ENCODE measurements around the gene ST6GALNAC4.

The ST6GALNAC4 gene

GRCh38 chr9:127945942-127946341 is 29.1 kb upstream of the ST6GALNAC4 start:
- DNase-seq: no peak

- no peak for DNase-seq
Observed at GRCh38 chr9:127945338-127945737, 28.5 kb upstream of the ST6GALNAC4 start.

DNA sequence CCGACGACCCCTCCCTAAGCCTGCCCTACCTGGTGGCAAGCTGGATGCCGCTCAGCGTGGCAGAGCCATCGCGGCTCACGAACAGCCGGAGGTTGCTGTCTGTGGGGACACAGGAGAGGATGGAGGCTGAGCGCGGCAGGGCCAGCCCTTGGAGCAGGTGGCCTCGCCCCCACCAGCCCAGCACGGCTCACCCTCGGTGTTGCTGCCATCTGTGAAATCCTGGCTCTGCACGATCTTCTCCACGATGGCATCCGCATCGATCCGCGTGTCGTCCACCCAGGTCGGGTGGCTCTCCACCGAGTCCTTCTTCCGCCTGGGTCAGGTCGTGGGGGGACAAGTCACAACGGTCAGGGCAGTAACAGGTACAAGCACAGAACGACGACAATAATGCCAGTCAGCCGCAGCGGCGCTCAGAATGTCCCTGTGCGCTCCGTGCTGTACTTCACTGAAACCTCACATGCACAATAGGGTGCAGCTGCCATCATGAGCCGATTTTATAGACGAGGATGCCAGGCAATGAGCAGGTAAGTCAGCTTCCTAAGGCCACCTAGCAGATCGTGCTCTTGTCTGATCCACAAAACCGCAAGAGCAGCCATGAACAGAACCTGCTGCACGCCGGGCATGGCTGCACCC is 27.9 kb upstream of the ST6GALNAC4 start:
- DNase-seq: no peak

DNA sequence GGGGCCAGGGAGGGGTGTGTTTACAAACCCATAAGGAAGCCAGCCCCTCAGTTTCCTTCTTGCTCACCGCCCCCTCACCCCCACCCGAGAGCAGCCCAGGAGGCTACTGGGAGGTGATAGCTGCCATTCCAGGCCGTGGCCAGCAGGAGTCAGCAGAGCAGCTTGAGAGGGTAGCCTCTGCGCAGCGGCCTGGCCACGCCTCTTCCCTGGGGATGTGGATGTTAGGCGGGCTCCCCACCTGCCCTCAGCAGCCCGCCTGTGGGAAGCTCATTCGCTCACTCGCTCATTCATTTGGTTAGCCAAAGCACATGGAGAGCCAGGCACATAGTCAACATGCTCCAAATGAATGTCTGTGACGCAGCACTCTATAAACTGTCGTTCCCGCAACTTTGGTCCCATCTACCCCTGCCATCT is 26.9 kb upstream of the ST6GALNAC4 start:
- peak; percentile 77 to 83 for DNase-seq

DNA sequence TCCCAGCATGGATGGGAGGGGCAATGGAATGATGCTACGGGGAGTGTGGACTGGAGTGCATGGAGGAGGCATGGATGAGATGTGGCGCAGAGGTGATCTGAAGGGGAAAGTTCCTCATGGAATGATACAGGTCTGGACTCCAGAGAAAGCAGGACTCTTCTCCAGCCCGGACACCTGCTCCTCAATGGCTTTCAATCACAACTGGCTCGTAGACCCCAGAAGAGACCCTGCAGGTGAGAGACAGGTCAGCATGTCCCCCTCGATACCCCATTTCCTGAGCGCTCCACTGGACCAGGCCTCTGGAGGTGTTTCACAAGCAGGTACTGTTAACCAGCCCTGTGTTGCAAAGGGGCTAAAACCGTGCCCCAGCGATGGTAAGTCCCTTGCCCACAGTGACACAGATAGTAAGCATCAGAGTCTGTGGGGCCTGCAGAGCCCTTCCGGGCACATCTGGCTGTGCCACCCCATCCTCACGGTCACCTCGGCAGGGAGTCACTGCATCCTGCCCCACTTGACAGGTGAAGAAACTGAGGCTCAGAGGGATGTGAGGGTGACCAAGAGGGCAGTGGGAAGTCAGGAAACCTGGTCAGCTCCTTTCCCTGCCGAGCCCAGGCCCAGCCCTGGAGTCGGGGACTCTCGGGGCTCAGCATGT is 26.3 kb upstream of the ST6GALNAC4 start:
- DNase-seq: no peak

DNA sequence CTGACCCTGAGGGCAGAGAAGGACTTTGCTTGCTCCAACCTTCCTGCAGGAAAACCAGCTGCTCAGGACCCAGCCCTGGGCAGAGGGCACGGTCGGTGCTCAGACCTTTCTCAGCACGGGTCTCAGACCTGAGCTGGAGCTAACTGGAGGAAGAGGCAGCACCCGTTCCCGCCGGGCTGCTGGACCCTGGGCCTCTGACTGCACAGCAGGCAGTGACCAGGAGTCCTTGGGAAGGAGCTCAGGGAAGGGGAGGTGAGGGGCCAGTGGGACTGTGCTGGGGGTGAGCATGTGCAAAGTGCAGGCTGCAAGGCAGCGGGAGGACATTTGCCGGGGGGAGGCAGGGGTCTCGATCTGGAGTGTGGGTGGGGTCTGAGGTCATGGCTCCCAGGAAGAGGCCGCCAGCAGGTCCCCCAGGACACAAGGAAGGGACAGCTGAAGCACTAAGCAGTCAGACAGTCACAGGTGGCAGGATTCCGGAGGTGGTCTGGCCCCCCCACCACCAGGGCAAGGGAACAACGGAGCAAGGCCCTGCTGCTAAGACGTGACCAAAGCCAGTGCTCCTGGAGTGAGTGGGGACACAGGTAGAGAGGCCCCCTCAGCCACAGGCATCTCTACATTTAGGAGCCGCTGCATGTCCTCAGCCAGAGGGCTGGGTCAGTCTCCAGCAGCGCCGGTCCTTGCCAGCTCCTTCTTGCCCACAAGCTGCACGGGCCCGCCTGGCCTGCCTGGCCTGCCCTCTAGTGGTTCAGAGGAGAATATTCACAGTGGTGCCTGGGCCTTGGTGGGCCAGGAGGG is 25.6 kb upstream of the ST6GALNAC4 start:
- peak; percentile 59 to 61 for DNase-seq

DNA sequence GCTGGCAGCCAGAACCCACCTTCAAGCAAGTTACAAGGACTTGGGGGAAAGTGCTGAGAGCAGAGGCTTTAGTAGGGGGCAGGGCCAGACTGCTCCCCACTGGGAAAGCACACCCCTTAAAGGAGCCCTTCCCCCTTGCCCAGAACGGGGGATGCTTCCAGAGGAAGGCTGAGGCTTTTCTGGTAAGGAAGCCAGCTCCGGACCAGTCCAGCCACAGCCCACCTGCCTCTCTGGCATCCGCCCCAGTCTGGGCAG is 25.0 kb upstream of the ST6GALNAC4 start:
- DNase-seq: no peak

GRCh38 chr9:127941062-127941960 is 24.5 kb upstream of the ST6GALNAC4 start:
- no peak for DNase-seq

GRCh38 chr9:127940593-127940992 is 23.8 kb upstream of the ST6GALNAC4 start:
- DNase-seq: no peak

- no peak for DNase-seq
Observed at GRCh38 chr9:127938298-127938690, 21.5 kb upstream of the ST6GALNAC4 start.

DNA sequence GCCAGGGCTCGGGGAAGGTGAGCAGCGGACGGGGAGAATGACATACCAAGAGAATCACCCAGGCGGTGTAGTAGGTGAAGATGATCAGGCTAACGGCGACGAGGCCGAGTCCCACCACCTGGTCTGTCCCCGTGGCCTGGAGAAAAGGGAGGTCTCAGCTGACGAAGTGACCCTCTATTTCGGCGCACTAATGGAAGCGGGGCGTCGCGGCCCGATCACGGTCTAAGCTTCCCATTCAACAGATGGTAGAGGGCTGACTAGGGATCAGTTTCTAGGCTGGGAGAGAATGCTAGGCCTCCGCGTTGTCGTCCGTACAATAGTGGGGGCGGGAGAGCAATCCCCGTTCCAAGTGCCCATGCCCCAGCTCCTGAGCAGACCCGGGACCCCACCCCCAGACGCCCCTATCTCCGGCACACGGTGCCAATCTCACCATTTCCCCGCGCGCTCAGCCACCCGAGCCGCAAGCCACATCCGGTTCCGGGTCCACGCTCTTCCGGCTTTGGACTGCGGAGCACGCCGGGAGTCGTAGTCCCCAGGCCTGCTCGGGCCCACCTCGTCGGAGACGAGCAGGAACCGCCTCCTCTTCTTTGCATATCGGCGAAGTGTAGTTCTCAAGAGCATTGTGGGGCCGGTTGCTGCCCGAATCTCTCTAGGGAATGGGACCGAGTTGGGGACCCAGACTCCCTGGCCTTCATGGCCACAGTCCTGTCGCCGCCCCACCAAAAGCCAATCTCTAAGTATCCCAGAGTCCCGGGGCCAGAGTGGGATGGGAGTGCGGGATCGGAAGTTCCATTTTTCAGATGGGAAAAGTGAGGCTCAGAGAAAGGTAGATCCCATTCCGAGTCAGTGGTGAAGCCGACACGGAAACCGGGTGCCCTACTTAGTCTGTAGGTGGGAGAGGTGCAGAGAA is 20.8 kb upstream of the ST6GALNAC4 start, which contains the start of gene DPM2:
Gene DPM2 (minus strand): TSS at position 467 of the 910 bp plus-strand sequence. CDS start 34 bp downstream, at position 433.
- peak; percentile 86 to 89 for DNase-seq

DNA sequence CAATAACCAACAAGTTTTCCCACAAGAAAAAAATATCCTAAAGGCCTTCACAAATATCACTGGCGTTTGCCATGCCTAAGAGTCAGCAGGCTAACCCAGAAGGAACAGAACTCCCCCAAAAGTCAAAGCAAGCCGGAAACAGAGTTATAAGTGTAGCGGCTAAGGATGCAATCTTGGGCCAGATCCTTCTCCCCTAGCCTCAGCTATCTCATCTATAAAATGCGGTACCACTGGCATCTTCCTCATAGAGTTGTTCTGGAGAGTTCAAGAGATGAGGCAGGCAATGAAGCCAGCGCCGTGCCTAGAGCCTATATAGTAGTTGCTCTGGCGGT is 20.2 kb upstream of the ST6GALNAC4 start:
- no peak for DNase-seq

- DNase-seq: no peak
Observed at GRCh38 chr9:127936347-127936852, 19.6 kb upstream of the ST6GALNAC4 start.

- no peak for DNase-seq
Observed at GRCh38 chr9:127935765-127936221, 19.0 kb upstream of the ST6GALNAC4 start.

GRCh38 chr9:127934986-127935385 is 18.1 kb upstream of the ST6GALNAC4 start:
- no peak for DNase-seq

GRCh38 chr9:127934248-127934647 is 17.4 kb upstream of the ST6GALNAC4 start:
- DNase-seq: no peak

DNA sequence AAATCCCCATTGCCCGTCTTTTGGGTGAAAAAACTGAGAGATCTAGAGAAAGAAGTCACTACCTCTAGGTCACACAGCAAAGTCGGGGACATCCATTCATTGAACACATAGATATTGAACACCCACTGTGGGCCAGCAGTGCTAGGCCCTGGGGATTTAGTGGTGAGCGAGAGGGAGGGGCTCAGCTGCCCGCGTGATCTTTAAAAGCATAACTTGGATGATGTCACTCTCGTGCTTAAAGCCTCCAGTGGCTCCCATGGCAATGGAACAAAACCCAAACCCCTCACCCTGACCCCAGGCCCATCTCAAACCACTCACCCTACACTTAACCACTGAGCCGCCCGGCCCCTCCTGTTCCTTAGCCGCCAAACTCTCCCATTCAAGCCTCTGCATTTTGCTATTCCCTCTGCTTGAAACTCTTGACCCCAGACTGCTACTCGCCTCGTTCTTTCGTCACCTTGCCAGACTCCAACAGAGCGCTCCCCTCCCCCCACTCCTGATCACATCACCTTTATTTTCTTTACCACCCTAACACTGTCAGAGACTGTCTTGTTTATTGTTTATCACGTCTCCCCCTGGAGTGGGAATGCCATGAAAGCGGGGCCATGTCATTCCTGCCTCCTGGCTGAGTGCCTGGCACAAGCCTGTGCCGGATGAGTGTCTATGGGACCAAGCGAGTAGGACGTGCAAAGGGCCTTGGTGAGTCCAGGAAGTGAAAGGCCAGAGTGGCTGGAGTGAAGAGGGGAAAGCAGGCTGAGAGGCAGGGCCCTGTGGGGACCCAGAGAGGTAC is 14.4 kb upstream of the ST6GALNAC4 start:
- peak in 1 of 2 donors; percentile 43 for DNase-seq

GRCh38 chr9:127930231-127931091 is 13.6 kb upstream of the ST6GALNAC4 start, which contains the start of gene PIP5KL1:
PIP5KL1 (minus strand) TSS chr9:127930777; CDS start chr9:127930752, 25 bp downstream.
- peak; percentile 62 to 70 for DNase-seq

GRCh38 chr9:127929625-127929979 is 12.8 kb upstream of the ST6GALNAC4 start:
- no peak for DNase-seq

All from CD4-positive, alpha-beta T cell treated with Interleukin-4 for 1 hour (primary cell).